TTC549 (cell line): Measurements from ENCODE around the gene IL19.
"Not testable (repeated sequence)": the region's sequence is repeated elsewhere in the genome, so short reads cannot be mapped to it uniquely, and the experiment has no call there.

Experiments used
- FAIRE-seq: peaks from 2 replicates; lab custom pipeline; 2012; peaks lifted over from hg19 to GRCh38; lab: Jason Lieb, UNC

Gene IL19

GRCh38 chr1:206833801-206834200 lies 63.2 kb downstream of the IL19 start:
- FAIRE-seq = no peak

- no peak for FAIRE-seq
Measured at GRCh38 chr1:206834217-206834616, 63.6 kb downstream of the IL19 start.

GRCh38 chr1:206834711-206835110 lies 64.1 kb downstream of the IL19 start:
- FAIRE-seq = no peak

- no peak for FAIRE-seq
Measured at GRCh38 chr1:206835186-206835585, 64.6 kb downstream of the IL19 start.

- no peak for FAIRE-seq
Measured at GRCh38 chr1:206836111-206836510, 65.5 kb downstream of the IL19 start.

- FAIRE-seq = no peak
Measured at GRCh38 chr1:206839006-206839560, 68.5 kb downstream of the IL19 start.

- no peak for FAIRE-seq
Measured at GRCh38 chr1:206839857-206840256, 69.3 kb downstream of the IL19 start.

GRCh38 chr1:206841609-206842323 lies 71.2 kb downstream of the IL19 start:
- FAIRE-seq = no peak

- no peak for FAIRE-seq
Measured at GRCh38 chr1:206842854-206843253, 72.3 kb downstream of the IL19 start.

- no peak for FAIRE-seq
Measured at GRCh38 chr1:206843626-206844025, 73.1 kb downstream of the IL19 start.

GRCh38 chr1:206846487-206846886 lies 75.9 kb downstream of the IL19 start:
- no peak for FAIRE-seq

GRCh38 chr1:206847337-206847834 lies 76.8 kb downstream of the IL19 start:
- FAIRE-seq = no peak

GRCh38 chr1:206847946-206848345 lies 77.4 kb downstream of the IL19 start:
- FAIRE-seq = no peak

- no peak for FAIRE-seq
Measured at GRCh38 chr1:206850401-206850800, 79.8 kb downstream of the IL19 start.

GRCh38 chr1:206851341-206852010 lies 80.9 kb downstream of the IL19 start:
- no peak for FAIRE-seq

- FAIRE-seq = not testable (repeated sequence)
Measured at GRCh38 chr1:206852662-206853061, 82.1 kb downstream of the IL19 start.

GRCh38 chr1:206853696-206854095 lies 83.1 kb downstream of the IL19 start:
- not testable (repeated sequence) for FAIRE-seq

- FAIRE-seq = no peak
Measured at GRCh38 chr1:206854401-206855129, 84.0 kb downstream of the IL19 start.

GRCh38 chr1:206855859-206856258 lies 85.3 kb downstream of the IL19 start:
- no peak for FAIRE-seq

GRCh38 chr1:206856674-206857464 lies 86.3 kb downstream of the IL19 start:
- FAIRE-seq = no peak

GRCh38 chr1:206859082-206859521 lies 88.5 kb downstream of the IL19 start:
- no peak for FAIRE-seq

- no peak for FAIRE-seq
Measured at GRCh38 chr1:206860165-206860564, 89.6 kb downstream of the IL19 start.
